Embryonic facial prominence (tissue), 1 donor: ENCODE data around the gene CCRL2.
"Not testable (repeated sequence)": the region's sequence is repeated elsewhere in the genome, so short reads cannot be mapped to it uniquely, and the experiment has no call there.

Source experiments
- DNase-seq: peaks from one replicate; pipeline ENCODE4 v3.0.0-alpha.2; 2016; ENCODE audit errors: extremely low spot score

The CCRL2 gene

GRCh38 chr3:46429250-46429649 lies 22.2 kb downstream of the CCRL2 start:
- no peak for DNase-seq

DNA sequence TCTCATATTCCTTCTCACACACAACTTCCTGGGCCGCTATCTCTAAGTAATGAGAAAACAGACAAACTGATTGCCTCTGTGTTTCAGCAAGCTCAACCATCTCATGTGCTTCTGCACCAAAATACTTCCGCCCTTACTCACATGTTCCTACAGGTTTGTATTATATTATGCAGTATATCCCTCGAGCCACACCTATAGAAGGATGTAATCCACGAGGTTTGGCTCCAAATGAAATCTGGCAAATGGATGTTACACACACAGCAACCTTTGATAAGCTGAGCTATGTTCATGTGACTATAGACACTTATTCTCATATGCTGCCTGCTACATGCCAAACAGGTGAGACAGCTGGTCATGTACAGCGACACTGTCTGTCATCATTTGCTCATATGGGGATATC lies 22.6 kb downstream of the CCRL2 start:
- DNase-seq, result no peak

- DNase-seq, result not testable (repeated sequence)
Measured at GRCh38 chr3:46430879-46431278, 23.8 kb downstream of the CCRL2 start.

GRCh38 chr3:46431905-46432304 lies 24.8 kb downstream of the CCRL2 start:
- DNase-seq, result not testable (repeated sequence)

- DNase-seq, result not testable (repeated sequence)
Measured at GRCh38 chr3:46433118-46433517, 26.1 kb downstream of the CCRL2 start.

DNA sequence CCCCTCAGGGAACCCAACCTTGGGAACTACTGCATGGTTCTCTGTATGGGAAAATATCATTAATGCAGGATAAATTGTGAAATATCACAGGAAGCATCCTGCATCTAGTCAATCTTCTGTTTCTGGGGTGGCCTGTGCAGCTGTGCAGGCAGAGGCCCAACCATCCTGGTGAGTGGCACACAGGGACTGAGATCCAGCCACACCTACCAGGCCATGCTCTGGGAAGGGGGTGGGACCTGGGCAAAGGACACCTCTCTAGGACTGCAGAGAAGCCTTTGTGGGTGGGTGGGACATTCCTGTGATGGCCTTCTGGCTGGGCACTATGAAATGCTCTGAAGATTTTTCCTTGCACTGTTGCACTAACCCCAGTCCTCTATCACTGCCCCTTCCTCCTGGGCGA lies 26.8 kb downstream of the CCRL2 start:
- DNase-seq, result no peak

GRCh38 chr3:46435081-46435726 lies 28.1 kb downstream of the CCRL2 start:
- DNase-seq, result no peak

DNA sequence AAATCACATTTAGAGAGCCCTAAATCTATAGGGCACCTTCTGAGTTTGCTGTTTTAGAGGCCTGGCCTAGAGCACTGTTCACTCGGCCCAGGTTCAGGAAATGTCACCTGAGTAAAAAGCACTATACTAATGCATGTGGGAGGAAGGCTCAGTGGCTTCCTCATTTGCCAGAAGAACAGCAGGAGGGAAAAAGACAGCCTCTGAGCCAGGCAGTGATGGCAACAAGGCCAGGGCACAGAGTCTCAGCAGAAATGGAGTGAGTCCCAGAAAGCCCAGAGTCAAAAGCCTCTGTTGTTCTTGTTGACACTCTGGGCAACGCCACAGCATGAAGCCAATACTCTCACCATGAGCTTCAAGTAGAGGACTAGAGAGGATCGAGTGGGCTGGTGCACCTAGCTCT lies 31.8 kb downstream of the CCRL2 start:
- no peak for DNase-seq

DNA sequence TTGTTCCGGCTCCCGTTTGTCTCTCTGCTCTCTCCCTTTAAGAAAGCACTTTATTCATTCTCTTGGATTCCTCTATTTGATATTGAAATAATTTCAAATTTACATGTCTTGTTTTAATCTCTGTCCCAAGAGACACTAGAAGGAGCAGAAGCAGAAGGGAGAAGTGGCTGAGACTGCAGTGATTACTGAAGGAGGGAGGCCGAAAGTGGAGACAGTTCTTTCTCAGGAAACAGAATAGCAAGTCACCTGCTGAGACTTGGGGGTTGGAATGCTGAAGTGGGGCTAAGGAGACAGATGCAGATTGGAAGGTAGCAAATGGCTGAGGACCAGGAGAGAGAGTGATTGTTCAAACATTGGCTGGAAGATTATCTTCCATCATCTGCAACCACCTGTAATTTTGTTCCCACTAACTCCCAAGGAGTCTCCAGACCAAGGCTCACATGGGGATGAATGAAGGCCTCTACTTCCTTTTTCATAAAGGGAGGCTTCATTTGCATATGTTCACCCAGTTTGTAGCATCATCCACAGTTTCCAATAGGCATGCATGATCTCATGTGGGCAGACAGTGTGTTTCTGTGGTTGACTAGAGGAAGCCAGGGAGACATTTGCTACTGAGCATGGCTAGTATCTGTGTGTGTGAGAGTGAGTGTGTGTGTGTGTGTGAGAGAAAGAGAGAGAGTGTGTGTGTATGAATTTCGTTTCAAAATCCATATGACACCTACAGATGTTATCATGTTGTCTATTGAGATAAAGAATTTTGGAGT lies 33.7 kb downstream of the CCRL2 start:
- no peak for DNase-seq

- no peak for DNase-seq
Measured at GRCh38 chr3:46442576-46443530, 35.8 kb downstream of the CCRL2 start.

- no peak for DNase-seq
Measured at GRCh38 chr3:46447228-46447985, 40.3 kb downstream of the CCRL2 start.

- no peak for DNase-seq
Measured at GRCh38 chr3:46448721-46449120, 41.7 kb downstream of the CCRL2 start.

DNA sequence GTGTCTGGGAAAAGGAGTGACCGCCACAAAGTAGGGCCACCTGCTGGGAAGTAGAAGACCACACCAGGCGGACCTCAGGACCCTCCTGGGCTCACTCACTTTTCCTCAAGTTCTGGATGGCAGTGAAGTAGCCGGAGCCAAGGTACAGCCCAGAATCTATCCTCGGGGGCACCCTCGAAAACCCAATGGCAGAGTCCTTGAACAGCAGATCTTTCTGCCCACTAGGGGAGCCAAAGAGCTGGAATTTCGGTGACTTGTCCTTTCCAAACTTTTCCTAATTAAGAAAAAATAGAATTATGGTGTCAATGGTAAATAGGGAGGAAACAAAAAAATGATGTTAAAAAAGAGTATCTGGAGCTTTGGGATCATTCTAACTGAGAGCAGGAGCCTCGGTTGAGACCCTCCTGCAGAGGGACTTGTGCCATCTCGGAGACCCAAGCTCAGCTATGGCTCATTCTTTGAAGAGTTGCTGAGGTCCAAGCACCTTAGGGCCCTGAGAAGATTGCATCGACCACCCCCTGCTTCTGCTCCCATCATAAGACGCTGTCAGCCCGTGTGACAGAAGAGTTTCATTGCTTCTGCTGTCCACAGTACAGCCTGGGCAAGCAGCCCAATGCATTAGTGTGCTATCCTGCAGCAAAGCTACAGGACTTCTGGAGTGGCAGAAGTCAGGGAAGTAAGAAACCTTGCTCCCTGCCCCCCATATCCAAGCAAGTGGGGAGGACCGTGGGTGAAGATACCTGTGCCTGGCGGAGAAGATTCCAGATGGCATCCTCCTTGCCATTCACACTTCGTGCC lies 42.9 kb downstream of the CCRL2 start:
- DNase-seq, result no peak

DNA sequence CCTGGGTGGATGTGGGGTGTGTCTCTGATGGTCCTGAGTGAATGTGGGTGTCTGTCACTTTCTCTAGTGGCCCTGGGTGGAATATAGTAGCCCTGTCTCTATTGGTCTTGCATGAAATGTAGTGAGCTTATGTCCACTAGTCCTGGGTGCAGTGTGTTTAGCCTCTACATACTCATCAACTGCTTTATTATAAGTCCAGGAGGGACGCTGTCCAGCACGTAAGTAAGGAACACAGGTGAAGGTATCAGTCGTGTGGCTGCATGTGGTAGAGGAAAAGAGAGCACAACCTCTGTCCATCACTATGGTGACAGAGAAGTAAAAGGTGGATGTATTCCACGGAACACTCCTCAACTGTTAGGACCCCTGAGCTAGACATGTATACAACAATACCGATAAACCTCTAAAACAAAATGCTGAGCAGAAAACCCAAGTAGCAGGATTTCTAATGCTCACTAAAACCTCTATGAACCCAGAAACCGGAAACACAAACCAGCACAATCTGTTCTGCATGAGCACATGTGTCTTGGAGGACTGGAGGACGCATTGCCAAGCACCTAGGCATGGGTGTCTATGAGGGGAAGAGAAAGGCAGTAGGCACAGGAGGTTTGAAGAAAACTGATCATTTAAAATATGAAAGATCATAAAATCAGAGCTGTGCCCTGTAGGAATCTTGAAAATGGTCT lies 46.6 kb downstream of the CCRL2 start:
- no peak for DNase-seq

GRCh38 chr3:46454209-46454595 lies 47.1 kb downstream of the CCRL2 start:
- DNase-seq, result no peak

DNA sequence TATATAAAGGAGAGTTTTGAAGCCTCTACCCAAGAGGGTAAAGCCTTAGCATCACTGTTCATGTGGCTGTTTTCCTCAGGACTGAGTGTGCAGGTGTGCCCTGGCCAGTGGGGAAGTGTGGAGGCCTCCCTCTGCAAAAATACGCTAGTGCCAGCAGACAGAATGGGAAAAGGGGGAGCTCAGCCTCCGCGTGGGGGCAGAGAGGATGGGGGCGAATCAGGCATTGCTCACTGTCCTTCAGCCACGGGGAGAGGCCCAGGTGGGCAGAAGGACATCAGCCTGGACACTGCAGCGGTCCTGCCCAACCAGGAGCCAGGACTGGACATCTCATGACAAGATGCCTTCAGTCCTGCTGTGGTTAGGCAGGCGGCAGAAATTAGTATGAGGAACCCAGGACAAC lies 47.5 kb downstream of the CCRL2 start:
- DNase-seq, result no peak

DNA sequence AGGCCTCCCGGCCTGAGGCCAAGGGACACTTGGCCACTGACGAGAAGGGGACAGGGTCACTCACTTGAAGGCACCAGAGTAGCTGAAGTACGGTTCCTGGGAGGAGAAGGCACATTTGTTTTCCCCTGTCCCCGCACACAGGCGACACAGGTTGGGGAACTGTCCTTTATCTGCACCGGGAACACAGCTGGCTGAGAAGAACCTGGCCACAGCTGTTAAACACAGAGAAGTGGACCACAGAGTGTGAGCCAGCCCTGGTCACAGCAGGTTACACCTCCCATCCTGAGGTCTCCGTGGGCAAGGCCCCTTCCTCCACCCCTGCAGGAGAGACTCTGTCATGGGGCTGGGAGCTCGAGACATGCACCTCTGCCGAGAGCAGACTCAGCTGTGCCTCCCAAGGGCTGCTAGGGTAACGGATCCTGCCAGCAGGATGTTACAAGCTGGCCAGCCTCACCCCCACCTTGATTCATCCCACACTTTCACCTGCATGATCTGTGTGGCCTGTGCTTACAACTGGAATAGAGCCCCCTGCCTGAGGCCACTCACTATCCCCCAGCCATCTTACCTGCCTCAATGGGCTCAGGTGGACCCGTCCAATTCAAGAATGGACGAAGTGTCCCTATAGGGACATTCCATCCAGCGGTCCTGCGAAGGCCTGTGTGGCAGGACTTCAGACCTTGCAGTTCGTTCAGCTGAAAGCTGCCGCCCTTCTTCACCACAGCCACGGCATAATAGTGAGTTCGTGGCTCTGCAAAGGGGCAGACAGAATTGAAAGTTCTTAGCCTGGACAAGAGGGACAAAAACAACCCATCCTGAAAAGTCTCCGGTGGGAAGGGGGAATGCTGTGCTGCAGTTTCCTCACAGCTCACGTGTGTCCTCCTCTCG lies 48.4 kb downstream of the CCRL2 start:
- no peak for DNase-seq

GRCh38 chr3:46456118-46456517 lies 49.1 kb downstream of the CCRL2 start:
- DNase-seq, result no peak
